ENCODE results near the gene TAF7.
"Not testable (repeated sequence)": the region's sequence is repeated elsewhere in the genome, so short reads cannot be mapped to it uniquely, and the experiment has no call there.

The TAF7 gene

GRCh38 chr5:141340781-141341354 is 20.3 kb upstream of the TAF7 start:
- DNase-seq (ENCODE audit: low spot score) = not testable (repeated sequence)

- peak; percentile 29 for DNase-seq (ENCODE audit: low spot score)
Observed at GRCh38 chr5:141338538-141339306, 18.1 kb upstream of the TAF7 start, which contains the start of gene PCDHGA2. Gene PCDHGA2 (plus strand): TSS chr5:141338760.

- not testable (repeated sequence) for DNase-seq (ENCODE audit: low spot score)
Observed at GRCh38 chr5:141332571-141332970, 12.0 kb upstream of the TAF7 start.

GRCh38 chr5:141330299-141331080 is 9.9 kb upstream of the TAF7 start, which contains the start of gene PCDHGA1:
Gene PCDHGA1 (plus strand): TSS chr5:141330514.
- peak; percentile 74 for DNase-seq (ENCODE audit: low spot score)

GRCh38 chr5:141328231-141328630 is 7.6 kb upstream of the TAF7 start:
- no peak for DNase-seq (ENCODE audit: low spot score)

GRCh38 chr5:141326088-141326854 is 5.7 kb upstream of the TAF7 start:
- DNase-seq (ENCODE audit: low spot score) = peak; percentile 72

GRCh38 chr5:141322261-141322660 is 1.7 kb upstream of the TAF7 start:
- no peak for DNase-seq (ENCODE audit: low spot score)

GRCh38 chr5:141319699-141320098 is 885 bp downstream of the TAF7 start:
- DNase-seq (ENCODE audit: low spot score) = no peak

GRCh38 chr5:141319202-141319601 is 1.4 kb downstream of the TAF7 start:
- no peak for DNase-seq (ENCODE audit: low spot score)

- not testable (repeated sequence) for DNase-seq (ENCODE audit: low spot score)
Observed at GRCh38 chr5:141316963-141317362, 3.6 kb downstream of the TAF7 start.

GRCh38 chr5:141313711-141314110 is 6.9 kb downstream of the TAF7 start:
- DNase-seq (ENCODE audit: low spot score) = no peak

GRCh38 chr5:141306630-141307029 is 14.0 kb downstream of the TAF7 start:
- no peak for DNase-seq (ENCODE audit: low spot score)

GRCh38 chr5:141303756-141304155 is 16.8 kb downstream of the TAF7 start, which contains the start of gene SLC25A2:
Gene SLC25A2 (minus strand): TSS chr5:141304049. CDS start chr5:141303865, 184 bp downstream.
- no peak for DNase-seq (ENCODE audit: low spot score)

- DNase-seq (ENCODE audit: low spot score) = no peak
Observed at GRCh38 chr5:141298376-141298775, 22.2 kb downstream of the TAF7 start.

GRCh38 chr5:141272906-141273305 is 47.7 kb downstream of the TAF7 start:
- DNase-seq (ENCODE audit: low spot score) = peak; percentile 22

GRCh38 chr5:141269195-141269594 is 51.4 kb downstream of the TAF7 start:
- DNase-seq (ENCODE audit: low spot score) = no peak
